Tibial nerve (tissue), 4 donors: ENCODE measurements around the gene GABRB1. TPM values are rescaled to one million over a fixed set of nuclear protein-coding genes. Genes with fewer than 3 reads are reported as not detected.
A peak's percentile ranks its signal among the peaks of the same experiment; 100 is the strongest.

Source experiments
- DNase-seq, 2 donors: peaks; one replicate each; pipeline ENCODE4 v3.0.0-alpha.2; 2019; ENCODE audit warnings: low spot score in 2 of 2
- H3K27ac ChIP-seq, 4 donors: fragments of 200-600 bp; sonication (generic) in 3 of 4; one replicate each; pipeline ENCODE4 v1.5.1; 2017 to 2019; ENCODE audit warnings: mild to moderate bottlenecking in 1 of 4
- H3K27me3 ChIP-seq, 2 donors: fragments of 200-600 bp; sonication (generic) in 1 of 2; one replicate each; pipeline versions ENCODE4 v1.5.1 to v1.6.0; 2017 to 2019
- H3K36me3 ChIP-seq, 3 donors: fragments of 200-600 bp; sonication (generic); one replicate each; pipeline ENCODE4 v1.5.1; 2018 to 2019
- H3K4me1 ChIP-seq, 4 donors: fragments of 200-600 bp; sonication (generic) in 3 of 4; one replicate each; pipeline ENCODE4 v1.5.1; 2017 to 2019
- H3K4me3 ChIP-seq, 4 donors: fragments of 200-600 bp; sonication (generic) in 3 of 4; one replicate each; pipeline ENCODE4 v1.5.1; 2017 to 2019; ENCODE audit warnings: mild to moderate bottlenecking in 1 of 4, moderate library complexity in 1 of 4
- H3K9me3 ChIP-seq, 4 donors: fragments of 200-600 bp; sonication (generic) in 3 of 4; one replicate each; pipeline ENCODE4 v1.5.1; 2017 to 2019
- EP300 ChIP-seq, 2 donors: sonication (generic); formaldehyde crosslinking; IDR thresholded peaks; one replicate each; pipeline ENCODE4 v1.6.1; 2017; ENCODE audit warnings: antibody characterized with exemption in 2 of 2, mild to moderate bottlenecking in 1 of 2
- POLR2A ChIP-seq, 2 donors: fragments of 450-650 bp; IDR thresholded peaks; one replicate each; pipeline ENCODE4 v1.6.1; 2017; ENCODE audit warnings: antibody characterized with exemption in 2 of 2, mild to moderate bottlenecking in 2 of 2, moderate library complexity in 2 of 2
- WGBS, 2 donors: methylation state at CpG; one replicate each; pipeline ENCODE4 v1.1.5; 2018; 5-methylcytosine and 5-hydroxymethylcytosine counted together
- total RNA-seq, 4 donors: library from RNA; depleted of rRNA; stranded (reverse); fragments of >200 nt; gene quantifications; one replicate each; pipeline ENCODE4 v1.1.0, GENCODE V29; 2016
- TF ChIP-seq, protein P1 (sequence below), 5 experiments: fragments of 200-600 bp in 3 of 5; fragments of 450-650 bp in 2 of 5; sonication (generic) in 3 of 5; IDR thresholded peaks; one replicate each; pipeline ENCODE4 v1.5.1; 2016 to 2019; ENCODE audit warnings: antibody characterized with exemption in 5 of 5, mild to moderate bottlenecking in 3 of 5, moderate library complexity in 2 of 5

GABRB1 gene
- total RNA-seq, 4 donors from 2014 or later, result not detected

DNA sequence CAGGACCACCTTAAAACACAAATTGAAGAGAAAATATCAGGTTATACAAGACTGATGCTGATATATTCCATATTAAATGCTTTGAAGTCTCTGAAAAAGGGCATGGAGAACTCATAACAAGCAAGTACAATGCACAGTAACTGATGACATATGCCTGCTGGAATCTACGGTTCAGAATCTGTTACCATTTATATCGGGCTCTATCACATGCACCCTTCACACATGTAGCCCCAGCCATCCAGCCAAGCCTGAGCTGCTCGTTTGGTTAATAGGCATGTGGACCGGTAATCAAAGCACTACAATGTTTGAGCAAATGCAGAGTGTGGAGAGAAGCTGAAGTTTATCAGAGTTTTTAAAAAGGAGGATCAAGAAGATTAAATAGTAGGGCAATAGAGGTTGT, 420.3 kb downstream of the GABRB1 start:
- H3K9me3 ChIP-seq, result no peaks in the 10 kb centered on the region
- no peaks in the 10 kb centered on the region for H3K27me3 ChIP-seq
- TF ChIP-seq EP300 (IDR thresholded peaks at IDR 0.05), result no peak
- TF ChIP-seq, protein P1, sequence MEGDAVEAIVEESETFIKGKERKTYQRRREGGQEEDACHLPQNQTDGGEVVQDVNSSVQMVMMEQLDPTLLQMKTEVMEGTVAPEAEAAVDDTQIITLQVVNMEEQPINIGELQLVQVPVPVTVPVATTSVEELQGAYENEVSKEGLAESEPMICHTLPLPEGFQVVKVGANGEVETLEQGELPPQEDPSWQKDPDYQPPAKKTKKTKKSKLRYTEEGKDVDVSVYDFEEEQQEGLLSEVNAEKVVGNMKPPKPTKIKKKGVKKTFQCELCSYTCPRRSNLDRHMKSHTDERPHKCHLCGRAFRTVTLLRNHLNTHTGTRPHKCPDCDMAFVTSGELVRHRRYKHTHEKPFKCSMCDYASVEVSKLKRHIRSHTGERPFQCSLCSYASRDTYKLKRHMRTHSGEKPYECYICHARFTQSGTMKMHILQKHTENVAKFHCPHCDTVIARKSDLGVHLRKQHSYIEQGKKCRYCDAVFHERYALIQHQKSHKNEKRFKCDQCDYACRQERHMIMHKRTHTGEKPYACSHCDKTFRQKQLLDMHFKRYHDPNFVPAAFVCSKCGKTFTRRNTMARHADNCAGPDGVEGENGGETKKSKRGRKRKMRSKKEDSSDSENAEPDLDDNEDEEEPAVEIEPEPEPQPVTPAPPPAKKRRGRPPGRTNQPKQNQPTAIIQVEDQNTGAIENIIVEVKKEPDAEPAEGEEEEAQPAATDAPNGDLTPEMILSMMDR (IDR thresholded peaks at IDR 0.05), result no peak
- no peak for TF ChIP-seq POLR2A (IDR thresholded peaks at IDR 0.05)
- 36 to 39% methylated on average over 4 of the region's 4 CpGs for WGBS, 2 donors
- peaks cover 0 to 81% (median 4%) of the 10 kb centered on the region in 3 donors for H3K36me3 ChIP-seq
- DNase-seq, result no peak
- no peak overlapping the region for H3K4me3 ChIP-seq
- H3K27ac ChIP-seq, result no peak overlapping the region
- H3K4me1 ChIP-seq, result no peaks in the 10 kb centered on the region

DNA sequence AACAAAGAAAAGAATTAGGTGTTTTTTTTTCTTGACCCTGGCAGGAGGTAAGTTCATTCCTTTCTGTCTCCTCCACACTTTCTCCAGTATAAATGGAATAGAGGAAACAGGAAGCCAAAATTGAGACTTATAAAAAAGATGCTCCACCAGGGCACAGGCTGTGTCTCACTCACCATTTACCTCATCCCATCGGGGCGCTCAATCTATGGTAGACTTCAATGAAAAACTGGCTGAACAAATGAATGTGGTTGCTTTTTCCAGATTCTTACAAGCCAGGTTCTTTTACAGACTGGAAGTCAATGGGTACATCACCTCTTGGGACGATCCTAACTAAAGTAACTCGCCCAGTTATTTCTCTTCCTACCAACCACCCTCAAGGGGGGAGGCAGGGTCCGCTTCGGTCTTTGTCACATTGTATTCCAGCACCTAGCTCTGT, 431.4 kb downstream of the GABRB1 start:
- Histone ChIP-seq H3K9me3 (no peaks in the 10 kb centered on the region), H3K4me3 (peak overlapping the region; percentile 71 to 86 (median 82)), H3K4me1 (peaks cover 0 to 29% (median 4%) of the 10 kb centered on the region in 4 donors), H3K36me3 (peaks cover 0 to 13% (median 0%) of the 10 kb centered on the region in 3 donors), H3K27me3 (no peaks in the 10 kb centered on the region), H3K27ac (peak overlapping the region; percentile 77 to 92 (median 84))
- 8 to 18% methylated on average over 6 of the region's 6 CpGs for whole genome bisulfite sequencing, 2 donors
- DNase-seq, result no peak
- no peak for TF ChIP-seq EP300 (IDR thresholded peaks at IDR 0.05)
- TF ChIP-seq, protein P1 (IDR thresholded peaks at IDR 0.05), result no peak

DNA sequence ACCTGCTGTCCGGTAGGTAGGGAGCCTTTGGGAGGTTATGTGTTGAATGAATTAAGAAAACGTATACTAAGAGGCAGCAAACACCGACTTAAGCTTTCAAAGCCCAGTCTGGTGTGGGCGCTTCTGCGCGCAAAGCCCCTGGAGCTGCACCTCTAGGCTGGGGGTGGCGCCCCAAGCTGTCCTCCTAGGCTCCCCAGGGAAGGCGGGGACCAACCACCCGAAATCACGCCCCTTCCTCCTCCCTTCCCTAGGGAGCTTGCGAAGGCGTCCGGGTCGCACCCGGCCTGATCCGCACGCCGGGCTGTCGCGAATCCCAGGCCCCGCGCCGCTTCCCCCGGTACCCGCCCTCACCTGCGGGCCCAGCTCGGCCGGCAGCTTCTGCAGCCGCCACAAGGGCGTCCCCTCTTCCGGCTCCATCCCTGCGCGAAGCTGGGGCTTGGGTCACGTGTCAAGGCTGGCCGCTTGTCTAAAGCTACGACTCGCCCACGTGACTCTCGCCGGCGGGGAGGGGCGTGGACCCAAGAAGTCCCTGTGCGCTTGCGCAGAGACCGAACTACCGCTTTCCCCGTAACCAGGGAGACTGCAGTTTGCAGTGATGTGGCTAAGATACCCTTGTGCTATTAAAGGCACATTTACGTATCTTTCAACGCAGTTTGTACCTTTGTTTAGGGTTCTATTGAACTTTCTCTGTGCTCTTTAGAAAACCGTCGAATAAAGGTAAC, 432.0 kb downstream of the GABRB1 start, which contains the start of gene COMMD8:
Gene COMMD8, minus strand, starts transcription at position 468 of the 722 bp plus-strand sequence. Its CDS starts 51 bp downstream, at position 417.
- 0 to 1% methylated on average over 26 to 28 of the region's 51 CpGs for WGBS, 2 donors
- DNase-seq, result peak; percentile 90 to 96
- peak within 1 kb of the TSS; percentile 77 to 92 (median 84) for H3K27ac ChIP-seq
- peak; percentile 60 to 68 for TF ChIP-seq POLR2A (IDR thresholded peaks at IDR 0.05)
- TF ChIP-seq EP300 (IDR thresholded peaks at IDR 0.05), result peak; percentile 83 to 92
- TF ChIP-seq, protein P1 (IDR thresholded peaks at IDR 0.05), result peak in 4 of 5 experiments; percentile 36 to 75 (median 59)
- no peaks in the 10 kb centered on the region for H3K27me3 ChIP-seq
- H3K4me3 ChIP-seq, result peak within 1 kb of the TSS; percentile 71 to 86 (median 82)
- H3K9me3 ChIP-seq, result no peaks in the 10 kb centered on the region
- H3K36me3 ChIP-seq, result peaks cover 0 to 11% (median 0%) of the 10 kb centered on the region in 3 donors
- peaks cover 0 to 29% (median 4%) of the 10 kb centered on the region in 4 donors for H3K4me1 ChIP-seq

DNA sequence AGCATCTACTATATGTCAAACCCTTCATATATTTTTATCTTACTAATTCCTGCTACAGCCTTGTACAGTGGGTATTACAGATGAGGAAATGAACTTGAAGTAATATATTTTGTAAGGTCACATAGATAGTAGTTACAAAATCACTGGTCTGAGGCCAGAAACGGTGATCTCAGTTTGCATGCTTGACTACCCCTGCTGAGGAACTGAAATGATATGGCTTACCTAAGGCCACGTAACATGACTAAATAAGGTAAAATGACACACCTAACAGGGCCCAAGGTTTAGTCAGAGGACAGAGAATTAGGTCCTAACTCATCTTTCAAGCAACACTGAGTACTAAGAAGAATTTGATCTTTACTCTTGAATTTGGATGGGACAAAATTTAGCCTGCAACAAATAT, 433.6 kb downstream of the GABRB1 start:
- H3K36me3 ChIP-seq, result no peaks in the 10 kb centered on the region
- no peak for TF ChIP-seq POLR2A (IDR thresholded peaks at IDR 0.05)
- no peak for TF ChIP-seq EP300 (IDR thresholded peaks at IDR 0.05)
- TF ChIP-seq, protein P1 (IDR thresholded peaks at IDR 0.05), result no peak
- peaks cover 0 to 29% (median 4%) of the 10 kb centered on the region in 4 donors for H3K4me1 ChIP-seq
- WGBS, 2 donors, result 76 to 88% methylated on average over 2 of the region's 2 CpGs
- DNase-seq, result no peak
- H3K4me3 ChIP-seq, result no peak overlapping the region
- H3K27me3 ChIP-seq, result no peaks in the 10 kb centered on the region
- no peaks in the 10 kb centered on the region for H3K9me3 ChIP-seq
- no peak overlapping the region for H3K27ac ChIP-seq
